Immature natural killer cell (primary cell): ENCODE results near the gene FBLN2. TPM values are rescaled to one million over a fixed set of nuclear protein-coding genes. Genes with fewer than 3 reads are reported as not detected.

Experiments
- DNase-seq, 3 donors: peaks; one replicate each; pipeline ENCODE4 v3.0.0; 2022; ENCODE audit warnings: mixed read lengths in 1 of 3
- H3K27ac Mint-ChIP-seq, 6 donors: one replicate each; pipeline ENCODE4 v1.8.0; 2020; ENCODE audit warnings: mixed read lengths in 6 of 6, mild to moderate bottlenecking in 5 of 6, inconsistent platforms in 4 of 6, moderate library complexity in 3 of 6
- H3K27me3 Mint-ChIP-seq, 3 donors: one replicate each; pipeline ENCODE4 v1.8.0; 2020 to 2021; ENCODE audit warnings: low read depth in 3 of 3, mild to moderate bottlenecking in 3 of 3, mixed read lengths in 3 of 3, moderate library complexity in 3 of 3, inconsistent platforms in 1 of 3
- H3K36me3 Mint-ChIP-seq, 3 donors: one replicate each; pipeline ENCODE4 v1.8.0; 2020; ENCODE audit warnings: mixed read lengths in 3 of 3, inconsistent platforms in 2 of 3, mild to moderate bottlenecking in 2 of 3
- H3K4me1 Mint-ChIP-seq, 2 donors: one replicate each; pipeline ENCODE4 v1.8.0; 2020; ENCODE audit warnings: inconsistent platforms in 2 of 2, mild to moderate bottlenecking in 2 of 2, mixed read lengths in 2 of 2, moderate library complexity in 1 of 2
- H3K4me3 Mint-ChIP-seq, 5 donors: one replicate each; pipeline ENCODE4 v1.8.0; 2020; ENCODE audit warnings: mild to moderate bottlenecking in 5 of 5, mixed read lengths in 5 of 5, inconsistent platforms in 3 of 5, moderate library complexity in 3 of 5
- H3K9me3 Mint-ChIP-seq, 6 donors: one replicate each; pipeline ENCODE4 v1.8.0; 2020; ENCODE audit warnings: mild to moderate bottlenecking in 6 of 6, mixed read lengths in 6 of 6, inconsistent platforms in 4 of 6, moderate library complexity in 3 of 6
- polyA plus RNA-seq, 3 donors: library from polyadenylated mRNA; unstranded; fragments of 300-500 nt; fragmentation: Illumina TruSeq; gene quantifications; one replicate each; pipeline ENCODE4 v1.2.3, GENCODE V29; 2021

FBLN2 gene
- polyA plus RNA-seq, 3 donors from 2014 or later: 1.8 to 2.5 (median 2.2) TPM

- peaks cover 2 to 10% (median 8%) of the 10 kb centered on the region in 3 donors for H3K27me3 Mint-ChIP-seq
- no peaks in the 10 kb centered on the region for H3K36me3 Mint-ChIP-seq
- no peak overlapping the region for H3K4me3 Mint-ChIP-seq
- H3K9me3 Mint-ChIP-seq: no peaks in the 10 kb centered on the region
- no peak overlapping the region for H3K27ac Mint-ChIP-seq
- no peaks in the 10 kb centered on the region for H3K4me1 Mint-ChIP-seq
- no peak for DNase-seq
Measured at GRCh38 chr3:13665582-13666226, 116.8 kb downstream of the FBLN2 start.

- DNase-seq: no peak
- H3K9me3 Mint-ChIP-seq: no peaks in the 10 kb centered on the region
- peaks cover 2 to 10% (median 8%) of the 10 kb centered on the region in 3 donors for H3K27me3 Mint-ChIP-seq
- H3K36me3 Mint-ChIP-seq: no peaks in the 10 kb centered on the region
- no peaks in the 10 kb centered on the region for H3K4me1 Mint-ChIP-seq
- no peak overlapping the region for H3K4me3 Mint-ChIP-seq
- H3K27ac Mint-ChIP-seq: no peak overlapping the region
Measured at GRCh38 chr3:13666227-13666619, 117.3 kb downstream of the FBLN2 start.

GRCh38 chr3:13666781-13667709 is 118.1 kb downstream of the FBLN2 start:
- Mint-ChIP-seq H3K36me3 (no peaks in the 10 kb centered on the region), H3K27ac (no peak overlapping the region), H3K9me3 (no peaks in the 10 kb centered on the region), H3K27me3 (peaks cover 2 to 8% (median 6%) of the 10 kb centered on the region in 3 donors), H3K4me1 (no peaks in the 10 kb centered on the region), H3K4me3 (no peak overlapping the region)
- DNase-seq: no peak

GRCh38 chr3:13668136-13668535 is 119.2 kb downstream of the FBLN2 start:
- H3K36me3 Mint-ChIP-seq: no peaks in the 10 kb centered on the region
- no peak overlapping the region for H3K4me3 Mint-ChIP-seq
- no peaks in the 10 kb centered on the region for H3K9me3 Mint-ChIP-seq
- H3K27me3 Mint-ChIP-seq: peaks cover 2 to 8% (median 6%) of the 10 kb centered on the region in 3 donors
- H3K4me1 Mint-ChIP-seq: no peaks in the 10 kb centered on the region
- no peak for DNase-seq
- H3K27ac Mint-ChIP-seq: peak overlapping the region in 1 of 6 donors; percentile 18

GRCh38 chr3:13669457-13669856 is 120.5 kb downstream of the FBLN2 start:
- DNase-seq: no peak
- Mint-ChIP-seq H3K4me3 (no peak overlapping the region), H3K9me3 (no peaks in the 10 kb centered on the region), H3K36me3 (no peaks in the 10 kb centered on the region), H3K4me1 (no peaks in the 10 kb centered on the region), H3K27ac (no peak overlapping the region), H3K27me3 (peaks cover 2 to 8% (median 6%) of the 10 kb centered on the region in 3 donors)

GRCh38 chr3:13670292-13670691 is 121.4 kb downstream of the FBLN2 start:
- Mint-ChIP-seq H3K4me3 (no peak overlapping the region), H3K27ac (no peak overlapping the region), H3K4me1 (no peaks in the 10 kb centered on the region), H3K9me3 (no peaks in the 10 kb centered on the region), H3K27me3 (peaks cover 2 to 8% (median 6%) of the 10 kb centered on the region in 3 donors), H3K36me3 (no peaks in the 10 kb centered on the region)
- no peak for DNase-seq

GRCh38 chr3:13671482-13672233 is 122.7 kb downstream of the FBLN2 start:
- H3K9me3 Mint-ChIP-seq: no peaks in the 10 kb centered on the region
- peaks cover 2 to 3% (median 3%) of the 10 kb centered on the region in 3 donors for H3K27me3 Mint-ChIP-seq
- no peak overlapping the region for H3K4me3 Mint-ChIP-seq
- no peak for DNase-seq
- no peak overlapping the region for H3K27ac Mint-ChIP-seq
- no peaks in the 10 kb centered on the region for H3K4me1 Mint-ChIP-seq
- H3K36me3 Mint-ChIP-seq: no peaks in the 10 kb centered on the region

- Mint-ChIP-seq H3K9me3 (no peaks in the 10 kb centered on the region), H3K27me3 (peaks cover 1 to 3% (median 3%) of the 10 kb centered on the region in 3 donors), H3K36me3 (no peaks in the 10 kb centered on the region), H3K4me1 (no peaks in the 10 kb centered on the region), H3K4me3 (no peak overlapping the region), H3K27ac (no peak overlapping the region)
- no peak for DNase-seq
Measured at GRCh38 chr3:13673207-13673606, 124.3 kb downstream of the FBLN2 start.

GRCh38 chr3:13674538-13675185 is 125.7 kb downstream of the FBLN2 start:
- DNase-seq: no peak
- Mint-ChIP-seq H3K27ac (no peak overlapping the region), H3K4me1 (no peaks in the 10 kb centered on the region), H3K4me3 (no peak overlapping the region), H3K27me3 (peaks cover 0 to 3% (median 1%) of the 10 kb centered on the region in 3 donors), H3K36me3 (no peaks in the 10 kb centered on the region), H3K9me3 (no peaks in the 10 kb centered on the region)

GRCh38 chr3:13676356-13677017 is 127.6 kb downstream of the FBLN2 start:
- Mint-ChIP-seq H3K9me3 (no peaks in the 10 kb centered on the region), H3K36me3 (no peaks in the 10 kb centered on the region), H3K4me3 (no peak overlapping the region), H3K27me3 (peaks cover 1 to 3% (median 2%) of the 10 kb centered on the region in 3 donors), H3K4me1 (no peaks in the 10 kb centered on the region), H3K27ac (no peak overlapping the region)
- DNase-seq: no peak

- Mint-ChIP-seq H3K27me3 (peaks cover 1 to 3% (median 2%) of the 10 kb centered on the region in 3 donors), H3K36me3 (no peaks in the 10 kb centered on the region), H3K27ac (no peak overlapping the region), H3K4me1 (no peaks in the 10 kb centered on the region), H3K4me3 (no peak overlapping the region), H3K9me3 (no peaks in the 10 kb centered on the region)
- DNase-seq: no peak
Measured at GRCh38 chr3:13677272-13677671, 128.3 kb downstream of the FBLN2 start.

GRCh38 chr3:13681931-13682330 is 133.0 kb downstream of the FBLN2 start:
- Mint-ChIP-seq H3K36me3 (no peaks in the 10 kb centered on the region), H3K4me1 (no peaks in the 10 kb centered on the region), H3K27me3 (peaks cover 0 to 6% (median 0%) of the 10 kb centered on the region in 3 donors), H3K27ac (peak overlapping the region in 1 of 6 donors; percentile 40), H3K9me3 (peaks cover 0 to 1% (median 0%) of the 10 kb centered on the region in 6 donors), H3K4me3 (no peak overlapping the region)
- DNase-seq: no peak
